ENCODE data around the gene NRXN3.

GRCh38 chr14:79165471-79166090, 995.4 kb downstream of the NRXN3 start:
- TF ChIP-seq CTCF (IDR thresholded peaks at IDR 0.05; ENCODE audit: low read length) (no peak), EZH2 (IDR thresholded peaks at IDR 0.05; ENCODE audit: borderline replicate concordance, low read length) (no peak)

Data from OCI-LY1 (cell line).